GM12872 (cell line): ENCODE data around the gene ZBTB1.

ENCODE experiments used
- CTCF ChIP-seq: IDR thresholded peaks from 3 replicates; pipeline ENCODE4 v1.5.1; 2011; ENCODE audit warnings: low read depth, mild to moderate bottlenecking, low read length, moderate library complexity; ENCODE audit not compliant: insufficient read depth

The ZBTB1 gene

GRCh38 chr14:64465831-64466554 is 38.6 kb upstream of the ZBTB1 start:
- TF ChIP-seq CTCF: no peak

- no peak for TF ChIP-seq CTCF
Measured at GRCh38 chr14:64467101-64467500, 37.5 kb upstream of the ZBTB1 start.

- no peak for TF ChIP-seq CTCF
Measured at GRCh38 chr14:64467566-64467965, 37.0 kb upstream of the ZBTB1 start.

GRCh38 chr14:64468451-64468850 is 36.1 kb upstream of the ZBTB1 start:
- no peak for TF ChIP-seq CTCF

- no peak for TF ChIP-seq CTCF
Measured at GRCh38 chr14:64474041-64474440, 30.5 kb upstream of the ZBTB1 start.

- no peak for TF ChIP-seq CTCF
Measured at GRCh38 chr14:64474698-64475097, 29.9 kb upstream of the ZBTB1 start.

GRCh38 chr14:64475585-64476273 is 28.8 kb upstream of the ZBTB1 start:
- no peak for TF ChIP-seq CTCF
